HepG2 (cell line): Measurements from ENCODE around the gene PAQR7. TPM values are rescaled to one million over a fixed set of nuclear protein-coding genes. Genes with fewer than 3 reads are reported as not detected.

Experiments
- ARNTL ChIP-seq: sonication (generic); formaldehyde crosslinking; IDR thresholded peaks from 2 replicates; pipeline ENCODE4 v1.4.0; 2020; ENCODE audit warnings: mild to moderate bottlenecking, missing genetic modification reagents
- IRF2 ChIP-seq: IDR thresholded peaks from 2 replicates; pipeline ENCODE4 v1.6.1; 2018; ENCODE audit warnings: missing genetic modification reagents, missing compliant biosample characterization
- KDM2A ChIP-seq: sonication (generic); formaldehyde crosslinking; IDR thresholded peaks from 2 replicates; pipeline ENCODE4 v1.4.0; 2020; ENCODE audit warnings: low read depth, missing genetic modification reagents, borderline replicate concordance
- NFE2L1 ChIP-seq: sonication (generic); formaldehyde crosslinking; IDR thresholded peaks from 2 replicates; pipeline ENCODE4 v1.4.0; 2020; ENCODE audit warnings: missing genetic modification reagents, mild to moderate bottlenecking, borderline replicate concordance
- PCBP2 ChIP-seq: fragments of 200-400 bp; formaldehyde crosslinking; optimal IDR thresholded peaks from 2 replicates; pipeline ENCODE3; 2018; ENCODE audit warnings: low read length, low read depth; ENCODE audit not compliant: poor library complexity, severe bottlenecking
- PRMT3 ChIP-seq: sonication (generic); formaldehyde crosslinking; IDR thresholded peaks from 2 replicates; pipeline ENCODE4 v1.8.1; 2022; ENCODE audit warnings: low read depth, mild to moderate bottlenecking, moderate library complexity, missing genetic modification reagents, borderline replicate concordance
- ZNF234 ChIP-seq: sonication (generic); formaldehyde crosslinking; conservative IDR thresholded peaks from 2 replicates; pipeline ENCODE4 v1.5.1; 2020; ENCODE audit warnings: mild to moderate bottlenecking, missing genetic modification reagents
- ZNF317 ChIP-seq: sonication (generic); formaldehyde crosslinking; IDR thresholded peaks from 2 replicates; pipeline ENCODE4 v1.5.0; 2020; ENCODE audit warnings: mild to moderate bottlenecking, missing genetic modification reagents
- ZNF333 ChIP-seq: sonication (generic); formaldehyde crosslinking; IDR thresholded peaks from 2 replicates; pipeline ENCODE4 v1.4.0; 2020; ENCODE audit warnings: mild to moderate bottlenecking, missing genetic modification reagents, borderline replicate concordance
- ZNF383 ChIP-seq: sonication (generic); formaldehyde crosslinking; IDR thresholded peaks from 2 replicates; pipeline ENCODE4 v1.4.0; 2020; ENCODE audit warnings: missing genetic modification reagents, mild to moderate bottlenecking, borderline replicate concordance
- ZNF563 ChIP-seq: sonication (generic); formaldehyde crosslinking; IDR thresholded peaks from 2 replicates; pipeline ENCODE4 v1.8.0; 2022; ENCODE audit warnings: mild to moderate bottlenecking, moderate library complexity, missing genetic modification reagents
- polyA plus RNA-seq, 8 experiments: library from polyadenylated mRNA; depleted of rRNA in 3 of 8; stranded (reverse) in 7 of 8; unstranded in 1 of 8; fragments of >200 nt; fragmentation: Illumina TruSeq in 4 of 8; extraction: Trizol in 4 of 8; gene quantifications; 2 replicates each; pipeline versions ENCODE4 v1.2.1 to v1.2.3, GENCODE V29; 2011 to 2016; ENCODE audit warnings: low read depth in 4 of 8, missing spikeins in 1 of 8, mixed read lengths in 1 of 8; ENCODE audit not compliant: insufficient read depth in 1 of 8
- total RNA-seq, 5 experiments: library from RNA; depleted of rRNA; stranded (reverse); fragments of >200 nt; fragmentation: Illumina TruSeq; extraction: Trizol; gene quantifications; 2 replicates each; pipeline ENCODE4 v1.2.3, GENCODE V29; 2016; ENCODE audit warnings: low read depth in 1 of 5
- TF ChIP-seq, protein P1 (sequence below): sonication (generic); formaldehyde crosslinking; IDR thresholded peaks from 2 replicates; pipeline ENCODE4 v1.4.0; 2020; ENCODE audit warnings: mild to moderate bottlenecking, missing genetic modification reagents
- TF ChIP-seq, protein P2 (sequence below): sonication (generic); formaldehyde crosslinking; IDR thresholded peaks from 2 replicates; pipeline ENCODE4 v1.5.1; 2020; ENCODE audit warnings: missing genetic modification reagents, mild to moderate bottlenecking, borderline replicate concordance
- TF ChIP-seq, protein P3 (sequence below), 2 experiments: sonication (generic) in 1 of 2; formaldehyde crosslinking in 1 of 2; IDR thresholded peaks; 2 replicates each; pipeline versions ENCODE4 v1.4.0 to v1.6.1; 2016 to 2020; ENCODE audit warnings: borderline replicate concordance in 1 of 2, low read depth in 1 of 2, mild to moderate bottlenecking in 1 of 2, missing genetic modification reagents in 1 of 2
- TF ChIP-seq, protein P4 (sequence below): IDR thresholded peaks from 2 replicates; pipeline ENCODE4 v1.6.1; 2012; ENCODE audit warnings: low read length, improper control_type of control experiment

Gene PAQR7
- total and polyA plus RNA-seq, 2 of the 13 experiments (the other 11 are each of a cell fraction or from before 2014, with no cell fraction given), result 13.2 to 16.6 TPM

DNA sequence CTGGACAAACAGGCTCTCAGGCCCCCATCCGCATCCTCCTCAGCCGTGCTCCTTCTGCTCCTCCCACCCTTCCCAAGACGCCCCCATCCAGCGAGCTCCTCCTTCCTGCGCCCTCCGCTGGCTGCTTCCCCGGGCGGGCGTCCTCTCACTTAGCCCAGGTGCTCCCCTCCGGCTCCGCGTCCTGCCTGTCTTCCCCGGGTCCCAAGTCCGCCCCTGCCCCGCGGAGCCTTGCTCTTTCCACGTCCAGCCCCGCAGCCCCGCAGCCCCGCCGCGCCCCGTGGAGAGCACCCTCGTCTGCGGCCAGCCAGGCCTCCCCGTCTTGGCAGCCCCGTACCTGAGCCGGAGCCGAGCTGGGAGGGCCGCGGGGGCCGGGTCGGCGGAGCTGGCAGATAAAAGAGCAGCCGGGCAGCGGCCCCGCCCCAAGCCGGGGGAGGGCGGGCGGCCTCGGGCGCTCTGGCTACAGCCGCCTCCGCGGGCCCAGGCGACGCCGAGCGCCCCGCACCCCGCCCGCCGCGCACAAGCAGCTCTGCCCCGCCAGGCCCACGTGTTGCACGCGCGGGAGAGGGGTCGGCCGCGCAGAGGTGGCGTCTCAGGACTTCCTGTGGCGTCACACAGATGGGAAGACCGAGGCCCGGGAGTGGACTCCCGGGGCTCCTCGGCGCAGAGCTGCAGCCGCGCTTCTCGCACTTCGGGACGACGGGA, at the start of gene PAQR7 (continued):
- TF ChIP-seq, protein P1, sequence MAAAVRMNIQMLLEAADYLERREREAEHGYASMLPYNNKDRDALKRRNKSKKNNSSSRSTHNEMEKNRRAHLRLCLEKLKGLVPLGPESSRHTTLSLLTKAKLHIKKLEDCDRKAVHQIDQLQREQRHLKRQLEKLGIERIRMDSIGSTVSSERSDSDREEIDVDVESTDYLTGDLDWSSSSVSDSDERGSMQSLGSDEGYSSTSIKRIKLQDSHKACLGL (CRISPR knock-in tag), result peak; percentile 92; the same call in 1 of the 2 replicates
- TF ChIP-seq ZNF563 (CRISPR knock-in tag) (peak; percentile 98), ARNTL (CRISPR knock-in tag) (peak; percentile 81), ZNF383 (CRISPR knock-in tag) (no peak), KDM2A (peak; percentile 42; the same call in 1 of the 2 replicates), ZNF317 (CRISPR knock-in tag) (no peak; the same call in 1 of the 2 replicates), NFE2L1 (CRISPR knock-in tag) (0 out of 2 replicates have a peak, but pooled peaks have one; percentile 19), PRMT3 (CRISPR knock-in tag) (peak; percentile 92), PCBP2 (no peak), IRF2 (CRISPR knock-in tag) (no peak), ZNF234 (CRISPR knock-in tag) (peak; percentile 89; the same call in 1 of the 2 replicates), ZNF333 (CRISPR knock-in tag) (0 out of 2 replicates have a peak, but pooled peaks have one; percentile 45)
- TF ChIP-seq, protein P2, sequence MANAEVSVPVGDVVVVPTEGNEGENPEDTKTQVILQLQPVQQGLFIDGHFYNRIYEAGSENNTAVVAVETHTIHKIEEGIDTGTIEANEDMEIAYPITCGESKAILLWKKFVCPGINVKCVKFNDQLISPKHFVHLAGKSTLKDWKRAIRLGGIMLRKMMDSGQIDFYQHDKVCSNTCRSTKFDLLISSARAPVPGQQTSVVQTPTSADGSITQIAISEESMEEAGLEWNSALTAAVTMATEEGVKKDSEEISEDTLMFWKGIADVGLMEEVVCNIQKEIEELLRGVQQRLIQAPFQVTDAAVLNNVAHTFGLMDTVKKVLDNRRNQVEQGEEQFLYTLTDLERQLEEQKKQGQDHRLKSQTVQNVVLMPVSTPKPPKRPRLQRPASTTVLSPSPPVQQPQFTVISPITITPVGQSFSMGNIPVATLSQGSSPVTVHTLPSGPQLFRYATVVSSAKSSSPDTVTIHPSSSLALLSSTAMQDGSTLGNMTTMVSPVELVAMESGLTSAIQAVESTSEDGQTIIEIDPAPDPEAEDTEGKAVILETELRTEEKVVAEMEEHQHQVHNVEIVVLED, result peak; percentile 46; the same call in 1 of the 2 replicates
- TF ChIP-seq, protein P3, sequence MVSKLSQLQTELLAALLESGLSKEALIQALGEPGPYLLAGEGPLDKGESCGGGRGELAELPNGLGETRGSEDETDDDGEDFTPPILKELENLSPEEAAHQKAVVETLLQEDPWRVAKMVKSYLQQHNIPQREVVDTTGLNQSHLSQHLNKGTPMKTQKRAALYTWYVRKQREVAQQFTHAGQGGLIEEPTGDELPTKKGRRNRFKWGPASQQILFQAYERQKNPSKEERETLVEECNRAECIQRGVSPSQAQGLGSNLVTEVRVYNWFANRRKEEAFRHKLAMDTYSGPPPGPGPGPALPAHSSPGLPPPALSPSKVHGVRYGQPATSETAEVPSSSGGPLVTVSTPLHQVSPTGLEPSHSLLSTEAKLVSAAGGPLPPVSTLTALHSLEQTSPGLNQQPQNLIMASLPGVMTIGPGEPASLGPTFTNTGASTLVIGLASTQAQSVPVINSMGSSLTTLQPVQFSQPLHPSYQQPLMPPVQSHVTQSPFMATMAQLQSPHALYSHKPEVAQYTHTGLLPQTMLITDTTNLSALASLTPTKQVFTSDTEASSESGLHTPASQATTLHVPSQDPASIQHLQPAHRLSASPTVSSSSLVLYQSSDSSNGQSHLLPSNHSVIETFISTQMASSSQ (IDR thresholded peaks at IDR 0.05; ENCODE audit: low read depth), result no peak
- TF ChIP-seq, protein P3 (CRISPR knock-in tag; IDR thresholded peaks at IDR 0.05; ENCODE audit: borderline replicate concordance), result peak; percentile 77
- TF ChIP-seq, protein P4, sequence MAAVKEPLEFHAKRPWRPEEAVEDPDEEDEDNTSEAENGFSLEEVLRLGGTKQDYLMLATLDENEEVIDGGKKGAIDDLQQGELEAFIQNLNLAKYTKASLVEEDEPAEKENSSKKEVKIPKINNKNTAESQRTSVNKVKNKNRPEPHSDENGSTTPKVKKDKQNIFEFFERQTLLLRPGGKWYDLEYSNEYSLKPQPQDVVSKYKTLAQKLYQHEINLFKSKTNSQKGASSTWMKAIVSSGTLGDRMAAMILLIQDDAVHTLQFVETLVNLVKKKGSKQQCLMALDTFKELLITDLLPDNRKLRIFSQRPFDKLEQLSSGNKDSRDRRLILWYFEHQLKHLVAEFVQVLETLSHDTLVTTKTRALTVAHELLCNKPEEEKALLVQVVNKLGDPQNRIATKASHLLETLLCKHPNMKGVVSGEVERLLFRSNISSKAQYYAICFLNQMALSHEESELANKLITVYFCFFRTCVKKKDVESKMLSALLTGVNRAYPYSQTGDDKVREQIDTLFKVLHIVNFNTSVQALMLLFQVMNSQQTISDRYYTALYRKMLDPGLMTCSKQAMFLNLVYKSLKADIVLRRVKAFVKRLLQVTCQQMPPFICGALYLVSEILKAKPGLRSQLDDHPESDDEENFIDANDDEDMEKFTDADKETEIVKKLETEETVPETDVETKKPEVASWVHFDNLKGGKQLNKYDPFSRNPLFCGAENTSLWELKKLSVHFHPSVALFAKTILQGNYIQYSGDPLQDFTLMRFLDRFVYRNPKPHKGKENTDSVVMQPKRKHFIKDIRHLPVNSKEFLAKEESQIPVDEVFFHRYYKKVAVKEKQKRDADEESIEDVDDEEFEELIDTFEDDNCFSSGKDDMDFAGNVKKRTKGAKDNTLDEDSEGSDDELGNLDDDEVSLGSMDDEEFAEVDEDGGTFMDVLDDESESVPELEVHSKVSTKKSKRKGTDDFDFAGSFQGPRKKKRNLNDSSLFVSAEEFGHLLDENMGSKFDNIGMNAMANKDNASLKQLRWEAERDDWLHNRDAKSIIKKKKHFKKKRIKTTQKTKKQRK, result no peak
